GM19397 (cell line): ENCODE measurements around the gene KMT5C.
A peak's percentile ranks its signal among the peaks of the same experiment; 100 is the strongest.

Experiments
- ATAC-seq: cut with Tn5 transposase; IDR thresholded peaks from one replicate; pipeline ENCODE4 v1.9.1; 2021; ENCODE audit warnings: mild to moderate bottlenecking, moderate library complexity; ENCODE audit not compliant: unreplicated experiment

Gene KMT5C

DNA sequence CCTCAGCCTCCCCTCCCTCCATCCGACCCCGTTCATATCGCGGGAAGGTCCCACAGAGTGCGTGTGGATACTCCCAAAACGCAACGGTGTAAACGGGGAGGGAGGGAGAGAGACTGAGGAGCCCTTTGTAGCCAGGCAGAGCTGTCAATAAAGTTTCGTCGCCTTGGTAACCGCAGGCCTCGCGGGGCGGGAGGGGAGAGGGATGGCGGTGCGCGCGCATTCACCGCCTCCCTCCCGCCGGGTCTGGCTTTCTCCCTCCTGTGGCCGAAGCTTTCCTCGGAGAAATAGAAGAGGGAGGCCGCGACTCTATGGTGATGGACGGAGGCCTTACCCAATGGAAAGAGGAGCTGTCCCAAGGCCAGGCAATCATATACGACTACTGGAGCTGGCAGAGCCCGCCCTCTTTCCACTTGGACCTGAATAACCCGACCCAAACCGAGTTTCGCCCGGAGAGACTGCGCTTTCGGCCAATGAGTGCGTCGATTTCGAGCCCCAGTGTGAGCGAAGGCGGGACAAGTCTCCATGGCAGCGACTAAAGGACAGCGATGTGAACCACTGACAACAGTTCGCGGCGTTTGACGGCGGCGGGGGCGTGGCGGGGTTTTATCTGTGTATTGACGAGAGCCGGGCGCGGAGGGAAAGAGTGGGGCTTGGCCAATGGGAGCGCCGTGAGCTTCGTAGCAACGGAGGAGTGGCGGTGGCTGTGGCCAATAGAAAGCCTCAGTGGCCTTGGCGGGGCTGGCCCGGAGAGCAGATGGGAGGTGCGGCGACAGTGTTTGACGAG lies at the start of gene KMT5C:
TSS of gene KMT5C (plus strand) at position 772 of the 784 bp plus-strand sequence. CDS start 2,061 bp downstream, outside the sequence.
- peak; percentile 84 for ATAC-seq

DNA sequence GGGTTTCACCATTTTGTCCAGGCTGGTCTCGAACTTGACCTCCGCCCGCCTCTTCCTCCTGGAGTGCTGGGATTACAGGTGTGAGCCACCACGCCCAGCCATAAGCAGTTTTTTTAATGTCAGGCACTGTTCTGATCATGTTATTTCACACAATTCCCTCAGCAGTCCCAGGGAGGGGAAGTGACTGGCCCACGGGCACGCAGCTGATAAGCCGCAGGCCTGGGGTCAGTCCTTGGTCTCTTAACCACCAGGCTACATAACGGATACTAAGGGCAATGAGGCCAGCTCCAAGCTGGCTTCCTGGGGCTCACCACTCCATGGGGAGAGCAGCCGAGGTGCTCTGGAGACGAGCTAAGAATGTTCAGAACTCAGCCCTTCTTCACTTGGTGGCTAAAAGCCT lies 42.4 kb upstream of the KMT5C start:
- no peak for ATAC-seq

DNA sequence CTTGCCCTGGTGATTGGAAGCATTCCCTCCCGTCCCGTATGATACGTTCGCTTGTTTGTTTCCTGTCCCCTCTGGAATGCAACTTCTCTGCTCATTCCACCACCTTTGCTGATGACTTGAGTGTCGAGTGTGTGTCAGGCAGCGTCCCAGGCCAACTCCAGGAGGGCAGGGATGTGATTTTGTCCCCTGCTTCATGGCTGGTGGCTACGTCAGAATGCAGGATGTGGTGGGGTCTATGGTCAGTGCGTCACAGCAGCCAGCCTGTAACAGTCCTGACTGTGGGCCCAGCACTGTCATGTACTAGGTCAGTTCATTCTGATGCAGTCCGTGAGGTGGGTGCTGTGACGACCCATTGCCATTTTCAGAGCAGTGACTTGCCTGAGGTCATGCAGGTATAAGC lies 39.7 kb upstream of the KMT5C start:
- ATAC-seq = no peak

DNA sequence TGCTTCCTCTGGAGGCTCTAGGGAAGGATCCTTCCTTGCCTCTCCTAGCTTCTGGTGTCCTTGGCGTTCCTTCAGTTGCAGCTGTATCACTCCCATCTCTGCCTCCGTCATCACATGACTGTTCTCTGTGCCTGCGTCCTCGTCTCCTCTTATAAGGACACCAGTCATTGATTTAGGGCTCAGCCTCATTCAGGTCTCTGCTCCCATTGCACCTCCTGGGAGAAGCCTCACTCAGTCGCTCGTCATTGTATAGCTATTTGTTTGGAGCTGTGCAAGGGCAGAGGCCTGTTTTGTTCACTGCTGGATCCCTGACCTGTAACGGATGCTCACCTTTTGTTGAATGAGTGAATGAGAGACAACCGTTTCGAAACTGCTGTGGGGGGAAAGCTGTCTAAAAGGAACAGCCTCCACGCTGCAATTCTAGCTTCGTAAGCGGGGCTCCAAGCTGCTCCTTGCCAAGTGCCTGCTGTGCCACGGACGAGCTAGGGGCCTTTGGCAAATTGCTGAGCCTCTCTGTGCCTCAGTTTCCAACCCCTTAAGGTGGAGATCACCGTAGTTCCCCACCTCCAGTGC lies 38.7 kb upstream of the KMT5C start:
- no peak for ATAC-seq

DNA sequence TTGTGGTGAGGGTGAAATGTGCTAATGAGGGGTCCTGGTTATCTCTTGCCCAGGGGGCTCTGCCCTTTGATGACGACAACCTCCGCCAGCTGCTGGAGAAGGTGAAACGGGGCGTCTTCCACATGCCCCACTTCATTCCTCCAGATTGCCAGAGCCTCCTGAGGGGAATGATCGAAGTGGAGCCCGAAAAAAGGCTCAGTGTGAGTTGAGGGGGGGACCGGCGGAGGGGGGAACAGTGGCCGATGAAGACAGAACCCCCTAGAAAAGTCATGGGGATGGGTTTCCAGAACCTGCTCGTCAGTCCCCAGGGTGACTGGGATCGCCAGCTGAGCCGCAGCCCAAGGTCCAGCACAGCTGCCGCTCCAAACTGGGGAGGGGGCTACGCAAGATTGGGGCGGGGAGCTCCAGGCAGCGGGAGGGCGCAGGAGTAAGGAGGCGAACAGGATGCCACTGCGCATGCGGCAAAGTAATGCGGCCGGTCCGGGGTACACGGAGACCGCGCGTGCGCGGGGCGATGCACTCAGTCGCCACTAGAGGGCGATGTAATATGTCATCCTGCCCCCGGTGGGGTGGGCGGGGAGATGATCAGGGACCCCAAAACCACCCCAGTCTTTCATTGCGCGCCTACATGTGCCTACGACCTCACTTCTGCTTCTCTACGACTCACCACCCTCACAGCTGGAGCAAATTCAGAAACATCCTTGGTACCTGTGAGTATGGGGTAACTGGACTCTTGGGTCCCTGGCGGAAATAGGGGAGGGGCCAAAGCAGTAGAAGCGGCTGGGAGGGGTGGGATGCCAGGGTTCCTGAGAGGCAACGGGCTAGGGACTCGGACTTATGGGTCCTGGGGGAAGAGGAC lies 38.0 kb upstream of the KMT5C start:
- ATAC-seq = peak; percentile 81

DNA sequence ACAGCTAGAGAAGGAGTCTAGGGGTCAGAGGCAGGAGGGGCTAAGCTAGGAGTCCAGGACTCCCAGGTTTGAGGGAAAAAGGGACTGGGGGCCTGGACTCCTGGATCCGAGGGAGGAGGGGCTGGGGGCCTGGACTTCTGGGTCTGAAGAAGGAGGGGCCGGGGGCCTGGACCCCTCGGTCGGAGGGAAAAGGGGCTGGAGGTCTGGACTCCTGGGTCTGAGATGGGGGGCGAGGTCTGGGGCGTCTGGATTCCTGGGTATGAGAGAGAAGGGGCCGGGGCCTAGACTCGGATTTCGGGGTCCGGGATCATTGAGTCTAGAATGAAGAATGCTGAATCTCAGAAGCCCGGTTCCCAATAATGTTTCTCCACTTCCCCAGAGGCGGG lies 37.4 kb upstream of the KMT5C start:
- ATAC-seq = no peak

DNA sequence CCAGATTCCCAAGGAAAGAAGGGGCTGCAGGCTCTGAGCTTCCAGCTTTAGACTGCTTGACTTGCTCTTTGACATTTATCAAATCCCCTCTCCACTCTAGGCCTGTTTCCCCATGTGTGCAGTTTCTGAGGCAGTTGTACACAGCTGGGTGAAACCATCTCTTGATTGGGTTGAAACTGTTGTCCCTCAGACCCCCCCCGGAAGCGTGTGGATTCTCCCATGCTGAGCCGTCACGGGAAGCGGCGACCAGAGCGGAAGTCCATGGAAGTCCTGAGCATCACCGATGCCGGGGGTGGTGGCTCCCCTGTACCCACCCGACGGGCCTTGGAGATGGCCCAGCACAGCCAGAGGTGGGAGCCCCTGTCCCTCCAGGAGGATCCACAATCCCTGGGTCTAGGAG lies 36.2 kb upstream of the KMT5C start:
- ATAC-seq = no peak

DNA sequence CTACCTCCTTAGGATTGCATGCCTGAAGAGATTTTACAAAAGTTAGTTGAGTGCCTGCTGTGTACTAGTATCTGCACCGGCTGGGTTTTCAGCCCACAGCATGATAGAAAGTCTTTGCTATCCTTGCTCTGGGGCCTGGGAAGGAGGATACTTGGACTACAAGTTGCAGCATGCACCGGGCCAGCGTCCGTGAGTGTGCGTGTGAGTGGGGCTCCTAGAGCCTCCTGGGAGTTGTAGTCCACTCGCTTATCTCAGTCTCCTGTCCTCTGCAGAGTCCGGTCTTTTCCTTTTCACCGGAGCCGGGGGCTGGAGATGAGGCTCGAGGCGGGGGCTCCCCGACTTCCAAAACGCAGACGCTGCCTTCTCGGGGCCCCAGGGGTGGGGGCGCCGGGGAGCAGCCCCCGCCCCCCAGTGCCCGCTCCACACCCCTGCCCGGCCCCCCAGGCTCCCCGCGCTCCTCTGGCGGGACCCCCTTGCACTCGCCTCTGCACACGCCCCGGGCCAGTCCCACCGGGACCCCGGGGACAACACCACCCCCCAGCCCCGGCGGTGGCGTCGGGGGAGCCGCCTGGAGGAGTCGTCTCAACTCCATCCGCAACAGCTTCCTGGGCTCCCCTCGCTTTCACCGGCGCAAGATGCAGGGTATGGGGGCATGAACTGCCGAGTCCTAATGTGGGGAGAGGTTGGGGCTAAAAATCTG lies 35.2 kb upstream of the KMT5C start:
- ATAC-seq = no peak

DNA sequence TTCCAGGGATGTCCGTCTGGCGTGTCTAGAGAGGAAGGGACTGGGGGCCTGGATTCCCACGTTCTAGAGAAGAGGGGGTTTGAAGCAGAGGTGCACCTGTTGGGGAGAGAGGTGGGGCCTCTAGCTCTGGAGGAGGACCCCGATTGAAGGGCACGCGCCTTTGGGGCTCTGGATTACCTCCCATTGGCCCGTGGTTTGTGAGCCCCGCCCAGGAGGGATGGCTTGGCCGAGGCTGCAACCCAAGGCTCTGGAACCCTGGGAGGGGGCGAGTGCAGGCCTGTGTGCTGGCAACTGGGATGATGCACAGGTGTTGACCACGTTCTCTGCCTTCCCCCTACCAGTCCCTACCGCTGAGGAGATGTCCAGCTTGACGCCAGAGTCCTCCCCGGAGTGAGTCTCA lies 34.7 kb upstream of the KMT5C start:
- ATAC-seq = no peak

DNA sequence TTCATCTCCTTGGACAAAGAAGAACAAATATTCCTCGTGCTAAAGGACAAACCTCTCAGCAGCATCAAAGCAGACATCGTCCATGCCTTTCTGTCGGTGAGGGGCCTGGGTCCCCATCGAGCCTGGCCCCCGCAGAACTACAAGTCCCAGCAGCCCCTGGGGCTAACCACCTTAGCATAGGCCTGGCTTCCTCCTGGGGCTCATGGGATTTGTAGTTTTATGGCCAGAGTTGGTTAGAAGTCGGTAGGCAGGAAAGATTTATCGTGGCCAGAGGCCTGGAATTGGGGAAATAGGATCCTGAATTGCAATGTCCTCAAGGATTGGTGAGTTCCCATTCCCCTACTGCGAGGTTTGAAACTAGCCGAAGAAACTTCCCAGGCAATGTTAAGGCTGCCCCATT lies 34.2 kb upstream of the KMT5C start:
- no peak for ATAC-seq

DNA sequence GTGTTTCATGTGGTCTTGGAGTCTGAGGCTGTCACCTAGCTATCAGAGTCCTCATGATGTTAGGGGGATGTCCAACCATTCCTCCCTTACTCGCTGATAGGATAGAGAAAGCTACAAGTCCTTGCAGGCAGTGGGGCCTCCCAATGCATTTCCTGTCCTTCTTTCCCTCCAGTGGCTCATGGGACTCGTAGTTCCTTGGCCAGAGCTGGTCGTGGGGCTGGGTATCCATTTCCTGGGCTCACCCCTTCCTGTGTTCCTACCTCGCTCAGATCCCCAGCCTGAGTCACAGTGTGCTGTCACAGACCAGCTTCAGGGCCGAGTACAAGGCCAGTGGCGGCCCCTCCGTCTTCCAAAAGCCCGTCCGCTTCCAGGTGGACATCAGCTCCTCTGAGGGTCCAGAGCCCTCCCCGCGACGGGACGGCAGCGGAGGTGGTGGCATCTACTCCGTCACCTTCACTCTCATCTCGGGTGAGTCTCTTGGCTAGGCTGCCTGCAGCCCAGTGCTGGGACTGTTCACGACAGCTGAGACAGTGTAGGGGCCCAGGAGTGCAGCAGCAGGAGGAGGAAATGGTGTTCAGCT lies 33.6 kb upstream of the KMT5C start:
- no peak for ATAC-seq

DNA sequence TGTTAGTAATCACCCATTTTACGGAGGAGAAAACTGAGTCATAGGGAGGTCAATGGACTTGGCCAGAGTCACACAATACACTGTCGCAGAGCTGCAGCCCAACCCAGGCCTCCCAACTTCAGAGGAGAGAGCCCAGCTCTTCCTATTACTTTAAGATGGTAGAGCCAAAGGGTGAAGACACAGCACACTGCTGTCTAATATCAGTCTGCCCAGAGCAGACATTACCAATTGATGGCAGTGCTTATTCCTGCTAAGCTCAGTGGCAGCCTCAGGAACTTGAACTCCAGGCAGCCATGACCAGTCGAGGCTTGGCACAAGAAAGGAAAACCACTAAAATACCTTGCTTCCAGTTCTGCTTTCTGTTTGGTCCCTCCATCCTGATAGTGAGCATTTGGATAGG lies 33.0 kb upstream of the KMT5C start:
- no peak for ATAC-seq

DNA sequence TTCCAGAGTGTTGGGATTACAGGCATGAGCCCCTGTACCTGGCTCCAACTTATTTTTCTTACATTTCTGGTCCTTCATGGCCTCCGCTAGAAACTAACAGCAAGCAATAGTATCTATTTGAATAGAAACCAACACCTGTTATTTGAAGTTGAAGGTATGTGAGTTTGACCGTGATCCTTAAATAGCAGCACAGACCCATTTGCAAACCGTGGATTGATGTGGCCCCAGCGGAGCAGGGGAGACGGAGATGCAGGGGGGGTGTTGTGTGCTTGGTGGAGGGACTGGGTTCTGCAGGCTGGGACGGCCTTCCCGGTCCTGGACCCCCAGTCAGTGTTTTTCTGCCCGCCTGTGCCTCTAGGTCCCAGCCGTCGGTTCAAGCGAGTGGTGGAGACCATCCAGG lies 31.4 kb upstream of the KMT5C start:
- ATAC-seq = no peak

DNA sequence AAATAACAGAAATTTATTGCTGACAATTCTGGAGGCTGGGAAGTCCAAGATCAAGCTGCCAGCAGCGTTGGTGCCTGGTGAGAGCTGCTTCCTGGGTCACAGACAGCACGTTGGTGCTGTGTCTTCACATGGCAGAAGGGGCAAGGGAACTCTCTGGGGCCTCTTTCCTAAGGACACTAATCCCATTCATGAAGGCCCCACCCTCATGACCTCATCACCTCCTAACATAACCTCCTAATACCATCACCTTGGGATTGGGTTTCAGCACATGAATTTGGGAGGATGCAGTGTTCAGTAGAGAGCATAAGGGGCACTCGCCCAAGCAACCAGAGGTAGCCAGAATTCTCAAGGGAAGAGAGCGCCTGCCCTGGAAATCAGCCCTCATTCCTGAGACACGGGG lies 30.2 kb upstream of the KMT5C start:
- ATAC-seq = no peak

DNA sequence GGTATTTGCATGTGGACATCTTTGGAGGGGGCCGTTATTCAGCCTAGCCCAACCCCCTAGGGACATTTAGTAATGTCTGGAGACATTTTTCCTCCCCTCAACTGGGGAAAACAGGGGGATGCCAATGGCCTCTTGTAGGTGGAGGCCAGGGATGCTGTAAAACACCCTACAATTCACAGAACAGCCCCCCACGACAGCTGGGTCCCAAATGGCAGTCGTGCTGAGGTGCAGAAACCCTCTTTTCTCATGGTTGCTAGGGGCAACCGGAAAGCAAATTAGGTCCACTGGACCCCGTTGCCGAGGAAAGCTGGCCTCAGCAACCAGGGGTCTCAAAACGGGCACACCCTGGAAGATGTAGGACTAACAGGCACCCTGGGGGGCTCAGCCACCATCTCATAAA lies 29.2 kb upstream of the KMT5C start:
- no peak for ATAC-seq

DNA sequence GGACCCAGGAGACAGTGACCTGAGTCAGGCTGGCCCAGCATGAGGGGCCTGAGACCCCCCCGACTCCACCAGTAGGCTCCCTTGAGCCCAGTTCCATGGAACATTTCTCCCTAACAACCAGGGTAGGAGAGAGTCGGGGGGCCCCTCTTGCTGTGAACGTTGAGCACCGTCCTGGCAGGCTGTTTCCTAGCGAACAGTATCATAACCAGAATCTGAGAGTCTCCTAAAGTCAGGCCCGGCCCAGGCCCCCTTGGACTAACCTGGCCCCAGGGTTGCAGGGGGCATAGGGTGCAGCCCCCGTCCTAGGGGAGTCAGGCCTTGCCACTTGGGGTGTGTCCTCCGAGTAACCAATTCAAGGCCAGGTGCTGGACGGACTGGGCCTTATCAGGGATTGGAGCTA lies 28.3 kb upstream of the KMT5C start:
- no peak for ATAC-seq

DNA sequence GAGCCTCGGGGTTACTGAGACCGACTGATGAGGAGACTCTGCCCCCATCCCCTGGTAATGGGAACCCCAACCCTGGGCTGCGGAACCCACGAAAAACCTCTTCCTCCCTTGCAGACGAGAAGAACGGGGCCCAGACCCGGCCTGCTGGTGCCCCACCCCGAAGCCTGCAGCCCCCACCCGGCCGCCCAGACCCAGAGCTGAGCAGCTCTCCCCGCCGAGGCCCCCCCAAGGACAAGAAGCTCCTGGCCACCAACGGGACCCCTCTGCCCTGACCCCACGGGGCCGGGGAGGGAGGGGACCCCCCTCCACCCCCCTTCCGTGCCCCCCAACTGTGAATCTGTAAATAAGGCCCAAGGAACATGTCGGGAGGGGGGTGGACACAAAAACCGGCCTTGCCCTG lies 27.9 kb upstream of the KMT5C start:
- no peak for ATAC-seq

DNA sequence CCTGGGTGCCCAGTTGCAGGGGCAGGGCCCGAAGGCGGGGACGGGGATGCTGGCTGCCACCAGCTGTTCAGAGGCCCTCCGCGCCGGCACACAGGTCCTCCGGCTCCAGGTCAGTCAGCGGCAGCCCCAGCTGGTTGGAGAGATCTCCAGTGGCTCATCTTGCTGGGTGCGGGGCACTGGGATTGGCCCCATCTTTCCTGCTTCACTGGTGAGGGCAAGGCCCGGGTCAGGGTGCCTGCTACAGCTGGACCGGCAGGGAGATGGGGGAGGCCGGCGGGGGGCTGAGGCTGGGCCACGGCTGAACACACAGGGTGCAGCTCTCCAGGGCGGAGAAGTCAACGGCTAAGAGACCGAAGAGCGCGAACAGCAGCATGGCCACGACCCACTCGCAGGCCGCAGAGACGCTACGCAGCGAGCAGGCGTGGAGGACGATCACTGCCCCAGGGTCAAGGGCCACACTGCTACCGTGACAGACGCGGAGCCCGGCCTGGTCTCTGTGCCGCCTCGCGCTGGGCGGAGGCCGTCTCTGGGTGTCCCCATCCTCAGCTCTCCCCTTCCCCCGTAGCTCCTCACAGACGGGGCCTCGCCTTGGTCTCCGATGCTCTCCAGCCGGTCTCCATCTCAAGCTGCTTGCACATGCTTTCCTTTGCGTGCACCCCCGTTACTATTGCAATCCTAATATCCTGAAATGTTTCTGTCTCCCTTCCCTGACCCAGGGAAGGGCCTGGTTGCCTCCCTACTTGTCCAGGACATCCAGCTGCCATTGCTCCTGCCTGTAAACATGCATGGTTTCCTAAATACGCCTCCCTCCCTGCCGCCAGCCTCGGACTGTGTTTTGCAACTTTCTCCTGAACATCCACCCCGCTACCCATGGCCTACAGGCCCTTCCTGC lies 26.8 kb upstream of the KMT5C start:
- no peak for ATAC-seq

DNA sequence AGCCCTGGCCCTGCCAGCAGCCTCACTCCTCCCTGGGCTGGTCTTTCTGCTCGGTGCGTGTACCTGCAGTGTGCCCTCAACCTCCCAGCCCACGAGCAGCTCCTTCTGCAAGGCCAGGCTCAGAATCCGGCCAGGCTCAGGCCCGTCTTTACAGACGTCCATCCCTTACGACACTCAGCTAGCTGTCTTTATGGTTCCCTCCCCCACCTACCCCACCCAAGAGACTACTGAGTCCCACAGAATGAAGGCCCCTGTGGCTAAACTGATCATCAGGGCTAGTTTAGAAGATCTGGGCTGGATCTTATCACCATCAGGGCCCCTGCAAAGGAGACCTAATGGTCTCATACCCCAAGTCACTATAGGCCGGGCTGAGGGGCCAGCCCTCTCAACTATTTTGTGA lies 25.3 kb upstream of the KMT5C start:
- ATAC-seq = no peak

DNA sequence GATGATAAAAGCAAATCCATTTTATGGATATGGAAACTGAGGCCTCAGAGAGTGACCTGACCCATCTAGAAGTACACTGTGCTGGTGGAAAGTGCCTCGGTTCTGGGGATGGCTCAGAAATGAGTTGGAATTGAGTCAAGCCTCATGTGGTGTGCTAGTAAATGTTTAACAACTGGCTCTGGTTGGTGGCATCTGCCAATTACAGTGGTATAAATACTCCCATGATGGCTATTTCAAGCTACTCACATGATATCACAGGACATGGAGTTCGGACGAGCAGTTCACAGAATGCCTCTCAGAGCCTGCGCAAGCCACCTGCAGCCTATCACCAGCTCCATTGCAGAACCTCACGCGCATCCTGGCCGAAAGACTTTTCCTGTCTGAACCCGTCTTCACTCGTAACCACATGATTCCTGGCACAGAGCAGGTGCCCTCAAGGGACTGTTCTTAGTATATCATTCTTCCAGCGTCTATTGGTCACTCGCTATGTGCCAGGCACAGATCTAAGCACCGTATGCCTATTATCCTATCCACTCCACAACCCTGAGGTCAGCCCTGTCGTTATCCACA lies 23.6 kb upstream of the KMT5C start:
- no peak for ATAC-seq
